Colon (tissue), 2 donors: ENCODE measurements around the gene BEGAIN.

Experiments
- FAIRE-seq: peaks from 2 replicates; lab custom pipeline; 2012; peaks lifted over from hg19 to GRCh38; lab: Jason Lieb, UNC
- donor health status: control.
- donor health status: control.

BEGAIN gene

DNA sequence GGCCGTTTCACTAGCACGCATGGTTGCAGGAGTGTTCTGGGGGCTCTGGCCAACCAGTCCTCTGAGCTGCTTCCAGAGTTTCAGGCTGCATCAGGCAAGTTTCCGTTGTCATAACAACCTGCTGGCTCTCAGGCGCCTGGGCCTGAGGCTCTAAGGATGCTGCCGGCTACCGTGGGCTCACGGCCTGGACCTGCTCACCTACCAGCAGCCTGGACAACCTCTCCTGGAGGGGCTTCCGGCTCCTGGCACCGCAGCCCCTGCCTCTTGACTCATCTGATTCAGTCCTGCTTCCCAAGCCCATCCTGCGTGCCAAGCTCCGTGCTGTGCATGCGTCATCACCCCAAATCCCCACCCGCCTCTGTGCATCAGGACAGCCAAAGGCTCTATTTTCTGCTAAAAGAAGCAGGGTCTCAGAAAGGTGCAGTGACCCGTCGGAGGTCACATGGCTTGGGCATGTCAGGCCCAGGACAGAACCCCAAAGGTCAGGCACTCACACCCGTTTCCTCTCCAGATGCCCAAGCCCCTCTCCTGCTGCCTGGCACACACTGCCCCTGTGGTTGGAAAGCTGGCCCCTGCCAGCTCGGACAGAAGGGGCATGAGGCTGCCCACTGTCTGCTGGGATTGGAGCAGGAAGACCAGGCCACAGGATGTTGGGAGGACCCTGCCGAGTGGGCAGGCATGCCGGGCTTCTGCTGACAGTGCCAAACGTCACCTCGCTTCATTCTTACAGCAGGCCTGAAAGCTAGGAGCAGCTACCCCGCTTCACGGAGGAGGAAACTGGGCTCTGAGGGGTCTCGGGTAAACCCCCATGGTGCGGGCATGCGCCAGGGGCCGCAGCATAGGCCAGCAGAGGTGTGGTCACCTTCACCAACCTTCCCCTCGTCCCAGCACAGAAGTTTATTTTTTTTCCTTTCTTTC lies 5.7 kb downstream of the BEGAIN start:
- no peak for FAIRE-seq

- no peak for FAIRE-seq
Measured at GRCh38 chr14:100580316-100581227, 6.6 kb downstream of the BEGAIN start.

DNA sequence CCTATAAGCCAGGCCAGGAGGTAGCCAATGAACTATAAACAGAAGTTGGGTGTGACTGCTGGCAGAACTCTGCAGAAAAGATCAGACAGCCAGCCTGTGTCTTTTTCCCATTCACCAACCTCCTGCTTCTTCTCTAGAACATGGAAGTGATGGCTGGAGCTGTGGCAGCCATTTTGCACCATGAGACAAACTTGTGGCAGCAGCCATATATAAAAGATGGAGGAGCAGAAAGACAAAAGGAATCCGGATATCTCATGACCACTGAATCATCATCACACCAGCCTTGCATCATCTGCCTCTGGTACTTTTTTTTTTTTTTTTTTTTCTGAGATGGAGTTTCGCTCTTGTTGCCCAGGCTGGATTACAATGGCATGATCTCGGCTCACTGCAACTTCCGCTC lies 8.7 kb downstream of the BEGAIN start:
- no peak for FAIRE-seq

DNA sequence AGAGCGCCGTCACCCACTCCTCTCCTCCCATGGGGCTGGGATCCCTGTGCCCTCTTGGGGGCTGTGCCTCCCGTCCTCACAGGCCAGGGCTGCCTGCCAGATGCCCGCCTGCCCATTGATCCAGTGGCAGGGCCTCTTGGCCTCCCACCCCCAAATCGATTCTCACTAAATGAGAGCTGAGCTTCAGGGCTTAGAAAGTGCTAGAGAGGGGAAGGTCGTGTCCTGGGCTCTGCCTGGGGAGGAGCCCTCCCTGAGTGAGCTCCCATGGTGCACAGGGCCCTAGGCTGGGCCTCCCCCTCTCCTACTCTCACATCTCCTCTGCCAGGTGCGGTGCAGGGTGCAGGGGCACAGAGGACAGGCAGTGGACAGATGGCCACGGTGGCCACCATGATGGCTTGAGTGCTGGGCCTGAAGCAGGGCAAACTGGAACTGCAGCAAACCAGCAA lies 9.2 kb downstream of the BEGAIN start:
- no peak for FAIRE-seq

DNA sequence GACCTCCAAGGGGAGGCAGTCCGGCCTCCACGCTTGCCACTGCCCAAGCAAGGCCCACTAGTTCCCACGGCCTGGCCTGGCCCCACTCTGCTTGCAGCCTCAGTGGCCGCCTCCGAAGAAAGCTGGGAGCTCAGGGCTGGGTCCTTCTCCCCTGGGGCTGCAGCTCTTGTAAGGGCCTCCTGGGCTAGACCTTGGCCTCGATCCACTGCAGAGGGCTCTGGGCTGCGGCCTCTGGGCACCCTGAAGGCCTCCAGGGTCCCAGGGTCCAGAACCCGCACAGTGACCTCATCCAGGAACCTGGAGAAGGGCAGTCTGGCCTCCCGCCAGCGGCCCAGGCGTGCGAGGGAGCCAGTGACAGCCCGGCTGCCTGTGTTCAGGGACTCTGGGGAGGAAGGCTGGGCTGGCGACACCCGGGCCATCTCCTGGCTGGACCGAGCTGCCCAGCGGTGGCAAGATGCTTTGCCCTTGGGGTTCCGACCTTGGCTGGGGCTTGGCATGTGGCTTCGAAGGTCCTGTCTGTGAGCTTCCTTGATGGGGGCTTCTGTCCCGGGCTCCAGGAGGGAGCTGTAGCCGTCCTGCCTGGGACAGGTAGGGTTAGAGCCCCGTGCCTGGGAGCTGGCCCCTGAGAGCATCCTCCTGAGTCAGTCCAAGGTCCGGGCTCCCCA lies 9.8 kb downstream of the BEGAIN start:
- no peak for FAIRE-seq

GRCh38 chr14:100576091-100577085 lies 10.8 kb downstream of the BEGAIN start:
- FAIRE-seq = no peak

GRCh38 chr14:100575266-100575995 lies 11.8 kb downstream of the BEGAIN start:
- no peak for FAIRE-seq

GRCh38 chr14:100574642-100575031 lies 12.6 kb downstream of the BEGAIN start:
- FAIRE-seq = no peak

DNA sequence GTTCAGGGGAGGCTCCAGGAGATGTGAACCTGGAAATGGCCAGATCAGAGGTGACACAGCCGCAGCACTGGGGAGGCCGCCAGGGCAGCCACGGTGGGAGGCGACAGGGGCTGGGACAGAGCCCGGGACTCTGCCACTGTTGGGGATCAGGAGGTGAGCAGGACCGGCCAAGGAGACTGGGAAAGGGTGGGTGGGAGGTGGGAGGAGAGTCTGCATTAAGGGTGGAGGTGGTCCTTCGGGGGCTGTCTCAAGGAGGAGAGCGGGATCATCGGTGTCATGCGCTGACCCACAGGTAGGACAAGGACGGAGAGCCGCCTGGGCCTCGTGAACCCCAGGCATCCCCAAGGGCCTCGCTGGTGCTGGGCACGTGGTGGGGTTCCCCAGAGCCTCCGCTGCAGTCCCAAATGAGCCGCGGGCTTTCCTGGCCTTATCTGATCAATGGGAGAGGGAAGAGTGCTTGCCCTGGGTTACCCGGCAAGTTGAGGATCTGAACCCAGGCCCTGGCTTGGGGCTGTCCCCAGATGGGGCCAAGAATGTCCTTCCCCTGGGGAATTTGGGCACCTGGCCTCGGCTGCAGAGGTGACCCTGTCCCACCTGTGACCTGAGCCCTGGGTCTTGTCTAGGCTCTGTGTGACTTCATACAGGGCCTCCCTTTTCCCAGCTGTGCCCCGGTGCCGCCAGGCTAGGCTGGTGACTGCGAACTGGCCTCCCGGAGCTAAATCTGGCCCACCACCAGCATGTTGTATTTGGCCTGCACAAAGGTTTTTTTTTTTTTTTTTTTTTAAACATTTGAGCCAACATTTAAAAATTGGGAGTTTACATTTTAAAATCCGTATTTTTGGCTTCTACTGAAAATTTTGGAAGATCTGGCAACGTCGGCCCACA lies 13.2 kb downstream of the BEGAIN start:
- no peak for FAIRE-seq

GRCh38 chr14:100573002-100573756 lies 14.0 kb downstream of the BEGAIN start:
- no peak for FAIRE-seq

DNA sequence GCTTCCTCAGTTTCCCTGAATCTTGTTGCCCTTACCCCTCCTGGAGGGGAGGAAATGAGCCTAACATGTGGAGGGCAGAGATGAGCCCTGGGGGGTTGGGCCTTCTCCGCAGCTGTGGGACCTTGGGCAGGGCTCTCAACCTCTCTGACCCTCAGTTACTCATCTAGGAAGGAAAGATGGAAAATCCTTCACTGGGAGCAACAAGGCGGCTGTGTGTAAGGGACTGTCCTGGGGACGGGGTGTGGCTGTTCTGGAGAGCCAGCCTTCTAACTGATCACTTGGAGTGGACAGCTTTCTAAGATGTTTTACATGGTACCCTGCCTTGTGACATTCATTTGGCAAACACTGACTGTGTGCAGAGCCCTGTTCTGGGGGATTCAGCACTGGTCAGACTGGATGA lies 14.7 kb downstream of the BEGAIN start:
- no peak for FAIRE-seq

DNA sequence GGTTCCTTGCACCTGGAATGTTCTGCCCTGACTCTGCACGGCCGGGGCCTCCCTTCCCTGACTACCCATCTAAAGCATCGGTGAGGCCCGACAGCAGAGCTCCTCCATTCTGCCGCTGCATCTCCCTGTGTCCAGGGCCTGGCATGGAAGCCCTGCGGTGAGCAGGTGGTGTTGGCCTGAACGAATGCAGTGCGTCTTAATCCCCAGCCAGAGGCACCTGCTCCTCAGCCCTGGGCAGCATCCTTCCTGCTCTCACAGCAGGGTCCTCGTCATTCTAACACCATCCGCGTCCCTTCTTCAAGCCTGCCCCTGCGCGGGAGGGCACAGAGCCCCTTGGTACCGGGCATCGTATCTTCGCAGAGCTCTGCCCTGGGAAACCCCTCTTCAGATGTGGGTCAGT lies 15.4 kb downstream of the BEGAIN start:
- no peak for FAIRE-seq

DNA sequence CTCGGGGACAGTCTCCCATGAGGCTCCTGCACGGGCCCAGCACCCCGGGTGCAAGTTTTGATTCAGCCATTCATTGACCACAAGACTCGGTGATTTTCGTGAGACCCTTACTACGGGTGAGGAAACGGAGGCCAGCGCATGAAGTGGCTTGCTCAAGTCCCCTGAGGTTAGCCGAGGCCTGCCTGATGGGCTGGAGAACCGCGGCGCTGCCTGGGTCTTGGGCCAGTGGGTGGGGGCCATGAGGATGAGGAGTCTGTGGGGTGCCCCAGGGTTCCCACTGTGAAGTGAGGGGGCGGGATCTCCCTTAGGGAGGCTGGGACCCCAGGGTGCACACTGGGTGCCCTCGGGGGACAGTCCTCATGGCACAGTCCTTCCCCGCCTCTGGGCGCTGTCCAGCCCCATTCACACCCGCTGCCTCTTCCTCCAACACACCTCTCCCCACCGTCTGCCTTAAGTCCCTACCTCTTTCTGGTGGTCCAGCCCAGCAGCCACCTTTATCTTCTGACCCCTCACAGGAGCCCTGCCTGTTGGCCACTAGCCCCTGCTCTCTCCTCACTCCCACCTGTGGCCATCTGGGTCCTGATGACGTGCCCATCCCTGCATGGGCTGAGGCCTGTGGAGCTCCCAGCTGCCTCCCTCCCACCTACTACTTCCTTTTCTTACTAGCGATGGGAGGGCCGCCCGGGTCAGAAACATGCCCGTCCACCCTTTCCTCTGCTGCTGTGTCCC lies 16.3 kb downstream of the BEGAIN start:
- no peak for FAIRE-seq

DNA sequence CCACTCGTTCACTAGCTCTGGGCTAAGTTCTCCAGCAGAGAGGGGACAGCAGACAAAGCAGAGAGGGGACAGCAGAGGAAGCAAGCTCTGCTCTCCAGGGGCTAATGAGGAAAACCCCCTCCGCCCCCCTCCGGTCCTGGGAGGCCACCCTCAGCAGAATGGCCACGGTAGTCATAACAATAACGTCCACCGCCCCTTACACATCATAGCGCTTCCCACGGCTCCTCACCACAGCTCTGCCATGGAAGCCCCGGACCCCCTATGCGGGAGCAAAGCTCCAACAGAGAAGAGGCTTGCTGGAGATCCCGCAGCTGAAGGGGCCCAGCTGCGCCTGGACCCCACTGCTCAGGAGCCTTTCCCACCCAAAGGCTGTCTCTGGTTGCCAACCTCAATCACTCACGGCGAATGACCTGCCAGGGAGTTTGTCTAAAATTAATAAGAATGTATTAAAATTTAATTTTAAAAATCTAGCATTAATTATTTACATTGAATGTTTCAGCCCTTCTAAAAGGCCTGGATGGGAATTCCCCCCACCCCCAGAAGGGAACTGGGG lies 17.4 kb downstream of the BEGAIN start:
- no peak for FAIRE-seq

DNA sequence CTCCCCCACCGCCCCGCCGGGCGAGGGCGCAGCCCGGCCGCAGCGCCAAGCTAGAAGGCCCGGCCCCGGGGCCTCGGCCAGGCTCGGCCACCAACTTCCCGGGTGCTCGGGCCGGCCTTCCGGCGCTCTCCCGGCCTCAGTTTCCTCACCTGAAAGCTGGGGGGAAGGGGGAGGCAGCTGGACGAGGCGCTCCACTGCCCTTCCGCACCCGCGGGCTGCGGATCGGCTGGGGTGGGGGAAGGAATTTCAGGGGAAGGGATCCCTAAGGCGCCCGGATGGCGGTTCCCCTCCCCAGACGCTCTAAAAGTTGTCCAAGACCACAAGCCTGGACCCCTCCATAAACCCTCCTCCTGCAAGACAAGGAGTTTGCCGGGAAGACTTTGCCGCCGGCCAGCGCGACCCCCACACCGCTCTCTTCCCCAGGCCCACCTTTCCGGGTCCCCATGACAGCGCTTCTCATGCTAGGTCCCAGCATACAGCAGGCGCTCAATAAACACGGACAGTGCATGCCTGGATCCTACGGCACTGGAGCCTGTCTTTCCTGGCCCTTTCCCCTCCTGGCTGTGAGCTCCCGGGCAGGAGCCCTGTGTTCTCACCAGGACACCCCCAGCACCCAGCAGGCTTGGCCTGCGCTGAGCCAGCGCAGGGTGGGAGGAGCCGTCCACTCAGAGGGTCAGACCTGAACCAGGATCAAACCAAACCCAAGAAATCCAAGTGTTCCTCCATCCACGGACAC lies 18.1 kb downstream of the BEGAIN start:
- no peak for FAIRE-seq

GRCh38 chr14:100568164-100568997 lies 18.8 kb downstream of the BEGAIN start:
- no peak for FAIRE-seq
